ENCODE results near the gene CPXM1.

- TF ChIP-seq CTCF (conservative IDR thresholded peaks at IDR 0.05; ENCODE audit: low read depth, low read length) (no peak), EZH2 (IDR thresholded peaks at IDR 0.05; ENCODE audit: low read length, unreplicated experiment) (no peak)
These were observed 5.9 kb upstream of the CPXM1 start for GRCh38 chr20:2806351-2806701.
